Lung (tissue), 12 donors: ENCODE results near the gene SPATS2L. TPM values are rescaled to one million over a fixed set of nuclear protein-coding genes. Genes with fewer than 3 reads are reported as not detected.
A peak's percentile ranks its signal among the peaks of the same experiment; 100 is the strongest.

Source experiments
- ATAC-seq: fragments of 200-7000 bp; cut with Tn5 transposase; one replicate; pipeline ENCODE4 v1.9.1; 2020; ENCODE audit warnings: moderate number of reproducible peaks; ENCODE audit not compliant: insufficient read depth, low FRiP score
- DNase-seq, 3 donors: peaks; one replicate each; pipeline ENCODE4 v3.0.0-alpha.2; 2013 to 2017
- H3K27ac ChIP-seq, 2 donors: one replicate each; pipeline ENCODE4 v1.5.1; 2013; ENCODE audit warnings: mild to moderate bottlenecking in 2 of 2, moderate library complexity in 2 of 2, control low read depth in 1 of 2, inconsistent platforms in 1 of 2, low read depth in 1 of 2, low read length in 1 of 2
- H3K27me3 ChIP-seq, 3 donors: one replicate each; pipeline ENCODE4 v1.5.1; 2013; ENCODE audit warnings: low read length in 2 of 3; ENCODE audit not compliant: control insufficient read depth in 3 of 3, insufficient read depth in 3 of 3
- H3K36me3 ChIP-seq, 4 donors: one replicate each; pipeline ENCODE4 v1.5.1; 2013; ENCODE audit warnings: low read length in 4 of 4, mild to moderate bottlenecking in 1 of 4, moderate library complexity in 1 of 4; ENCODE audit not compliant: control insufficient read depth in 4 of 4, insufficient read depth in 4 of 4
- H3K4me1 ChIP-seq, 5 donors: one replicate each; pipeline ENCODE4 v1.5.1; 2013; ENCODE audit warnings: low read length in 5 of 5, mild to moderate bottlenecking in 2 of 5, moderate library complexity in 1 of 5; ENCODE audit not compliant: control insufficient read depth in 5 of 5, insufficient read depth in 5 of 5
- H3K4me3 ChIP-seq: one replicate; pipeline ENCODE4 v1.5.1; 2013; ENCODE audit warnings: mild to moderate bottlenecking, control low read depth, moderate library complexity
- H3K9ac ChIP-seq, 2 donors: one replicate each; pipeline ENCODE4 v1.5.1; 2013; ENCODE audit warnings: low read length in 2 of 2, control low read depth in 1 of 2; ENCODE audit not compliant: insufficient read depth in 1 of 2
- H3K9me3 ChIP-seq, 4 donors: one replicate each; pipeline ENCODE4 v1.5.1; 2013; ENCODE audit warnings: low read length in 3 of 4, mild to moderate bottlenecking in 1 of 4, moderate library complexity in 1 of 4; ENCODE audit not compliant: control insufficient read depth in 4 of 4, insufficient read depth in 3 of 4
- CTCF ChIP-seq: IDR thresholded peaks from 2 replicates; pipeline ENCODE4 v1.5.1; 2012; ENCODE audit warnings: mild to moderate bottlenecking; ENCODE audit errors: control extremely low read depth, extremely low read depth
- WGBS, 2 donors: extraction: QIAGEN DNeasy Blood & Tissue Kit; methylation state at CpG; one replicate each; pipeline ENCODE4 v1.1.7; 2013; 5-methylcytosine and 5-hydroxymethylcytosine counted together
- polyA plus RNA-seq, 2 donors: library from polyadenylated mRNA; stranded (reverse); fragments of 200-250 nt; gene quantifications; one replicate each; pipeline ENCODE4 v1.2.1, GENCODE V29; 2013
- total RNA-seq, 2 donors: library from RNA; depleted of rRNA in 1 of 2; stranded (reverse); fragments of >200 nt in 1 of 2; gene quantifications; one replicate each; pipeline ENCODE4 v1.2.1, GENCODE V29; 2014 to 2021
- donor health status: control.
- donor health status: control.
- donor health status: Bipolar disorder and iron deficiency.
- donor health status: healthy.
- donor health status: DM: yes; HTN: yes; CAD: no.

SPATS2L gene
- total and polyA plus RNA-seq, 4 donors = 30.5 to 96.8 (median 57.2) TPM

- Histone ChIP-seq H3K4me3 (no peak overlapping the region), H3K9ac (no peak overlapping the region), H3K27ac (no peak overlapping the region), H3K27me3 (no peaks in the 10 kb centered on the region), H3K36me3 (peaks cover 0 to 1% (median 0%) of the 10 kb centered on the region in 4 donors), H3K4me1 (peaks cover 0 to 8% (median 0%) of the 10 kb centered on the region in 5 donors), H3K9me3 (no peaks in the 10 kb centered on the region)
- no peak for DNase-seq
- no peak for ATAC-seq
- TF ChIP-seq CTCF = no peak
- WGBS, 2 donors = 90 to 97% methylated on average over 1 of the region's 1 CpG
These were observed 93.1 kb downstream of the SPATS2L start for GRCh38 chr2:200399636-200400035.

- Histone ChIP-seq H3K27ac (no peak overlapping the region), H3K36me3 (peaks cover 0 to 1% (median 0%) of the 10 kb centered on the region in 4 donors), H3K9ac (no peak overlapping the region), H3K9me3 (no peaks in the 10 kb centered on the region), H3K27me3 (no peaks in the 10 kb centered on the region), H3K4me3 (no peak overlapping the region), H3K4me1 (peaks cover 4 to 39% (median 15%) of the 10 kb centered on the region in 5 donors)
- DNase-seq (no peak), ATAC-seq (no peak)
- no peak for TF ChIP-seq CTCF
- WGBS, 2 donors = 66 to 81% methylated on average over 4 of the region's 4 CpGs
These were observed 97.3 kb downstream of the SPATS2L start for GRCh38 chr2:200403814-200404213.

- Histone ChIP-seq H3K9ac (no peak overlapping the region), H3K4me3 (no peak overlapping the region), H3K4me1 (peaks cover 4 to 39% (median 15%) of the 10 kb centered on the region in 5 donors), H3K9me3 (no peaks in the 10 kb centered on the region), H3K36me3 (peaks cover 0 to 1% (median 0%) of the 10 kb centered on the region in 4 donors), H3K27ac (peak overlapping the region; percentile 26 to 83), H3K27me3 (no peaks in the 10 kb centered on the region)
- DNase-seq (no peak), ATAC-seq (no peak)
- 96 to 97% methylated on average over 4 of the region's 4 CpGs for WGBS, 2 donors
- no peak for TF ChIP-seq CTCF
These were observed 98.1 kb downstream of the SPATS2L start for GRCh38 chr2:200404615-200405014.

GRCh38 chr2:200405599-200406298 lies 99.3 kb downstream of the SPATS2L start:
- Histone ChIP-seq H3K4me3 (no peak overlapping the region), H3K9ac (no peak overlapping the region), H3K4me1 (peaks cover 4 to 39% (median 15%) of the 10 kb centered on the region in 5 donors), H3K9me3 (no peaks in the 10 kb centered on the region), H3K27ac (peak overlapping the region; percentile 75 to 83), H3K36me3 (peaks cover 0 to 1% (median 0%) of the 10 kb centered on the region in 4 donors), H3K27me3 (no peaks in the 10 kb centered on the region)
- 36 to 38% methylated on average over 1 of the region's 1 CpG for WGBS, 2 donors
- peak; percentile 70 for ATAC-seq
- DNase-seq = peak in 2 of 3 donors; percentile 26 to 49
- no peak for TF ChIP-seq CTCF
